D341Med (cell line): ENCODE measurements around the gene FLII.

ENCODE experiments used
- DNase-seq: peaks from one replicate; pipeline ENCODE4 v3.0.0; 2012; ENCODE audit warnings: low spot score

FLII gene

GRCh38 chr17:18260332-18261145 is 2.0 kb upstream of the FLII start, which contains the start of gene MIEF2:
Gene MIEF2 (plus strand): TSS chr17:18260662. CDS start chr17:18262721, 2,059 bp downstream.
- DNase-seq = peak; percentile 93

- DNase-seq = no peak
Measured at GRCh38 chr17:18259621-18260331, 1.2 kb upstream of the FLII start.

GRCh38 chr17:18257982-18258355 is 569 bp downstream of the FLII start:
- DNase-seq = peak; percentile 44

GRCh38 chr17:18257268-18257981 is 1.1 kb downstream of the FLII start:
- DNase-seq = no peak

- no peak for DNase-seq
Measured at GRCh38 chr17:18256776-18257175, 1.8 kb downstream of the FLII start.

GRCh38 chr17:18256351-18256750 is 2.2 kb downstream of the FLII start:
- DNase-seq = no peak

DNA sequence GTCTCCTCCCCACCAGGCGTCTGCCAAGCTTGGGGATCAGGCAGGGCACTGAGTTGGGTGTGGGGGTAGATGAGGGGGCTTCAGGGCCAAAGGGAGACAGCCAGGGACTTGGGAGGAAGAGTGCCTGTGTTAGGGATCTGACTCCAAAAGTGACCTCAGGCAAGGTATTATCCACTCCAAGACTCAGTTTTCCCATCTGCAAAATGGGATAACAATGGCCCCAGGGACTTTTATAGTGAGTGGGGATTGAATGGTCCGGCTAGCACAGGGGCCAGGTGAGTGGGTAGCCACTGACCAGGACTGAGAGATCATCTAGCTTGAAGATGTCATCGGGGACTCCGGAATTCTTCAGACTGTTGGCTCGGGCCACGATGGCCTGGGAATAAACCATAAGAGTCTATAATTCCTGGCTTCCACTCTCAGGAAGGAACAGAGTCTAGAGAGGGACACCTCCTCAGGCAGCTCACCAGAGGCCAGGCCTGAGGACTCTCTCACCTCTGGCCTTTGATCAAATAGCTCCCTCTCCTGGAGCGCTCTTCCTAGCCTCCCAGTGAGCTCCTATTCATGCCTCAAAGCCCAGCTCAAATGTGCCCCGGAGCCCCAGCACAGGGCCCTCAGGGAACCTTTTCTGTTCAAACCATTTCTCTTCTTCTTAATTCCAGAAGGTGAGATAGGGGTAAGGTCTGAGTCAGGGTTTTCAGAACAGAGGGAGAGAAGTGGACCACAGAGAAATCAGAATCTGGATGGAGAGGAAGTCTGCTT is 3.5 kb downstream of the FLII start:
- DNase-seq = no peak

- no peak for DNase-seq
Measured at GRCh38 chr17:18253947-18254821, 4.4 kb downstream of the FLII start.

- no peak for DNase-seq
Measured at GRCh38 chr17:18253187-18253884, 5.2 kb downstream of the FLII start.

- no peak for DNase-seq
Measured at GRCh38 chr17:18252160-18252559, 6.4 kb downstream of the FLII start.

- no peak for DNase-seq
Measured at GRCh38 chr17:18251204-18251603, 7.3 kb downstream of the FLII start.

GRCh38 chr17:18250708-18251107 is 7.8 kb downstream of the FLII start:
- no peak for DNase-seq

GRCh38 chr17:18250259-18250658 is 8.3 kb downstream of the FLII start:
- DNase-seq = no peak

DNA sequence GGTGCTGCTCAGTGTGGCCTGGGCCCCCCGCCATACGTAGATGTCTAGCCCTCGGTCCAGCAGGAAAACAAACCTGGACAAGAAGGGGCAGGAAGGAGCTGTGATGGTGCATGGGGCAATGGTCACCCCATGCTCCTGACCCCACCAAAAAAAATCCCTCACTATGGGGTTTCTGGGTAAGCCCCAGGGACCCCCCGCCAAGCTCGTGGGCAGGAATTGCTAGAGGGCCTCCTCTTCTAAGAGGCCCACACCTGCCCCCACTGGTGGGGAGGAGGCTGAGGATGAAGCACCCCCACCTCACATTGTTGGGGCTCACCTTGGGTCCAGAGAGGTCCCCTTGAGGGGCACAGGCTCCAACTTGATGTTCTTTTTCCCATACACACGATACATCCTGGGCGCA is 9.7 kb downstream of the FLII start:
- DNase-seq = no peak

GRCh38 chr17:18248300-18248731 is 10.2 kb downstream of the FLII start:
- peak; percentile 76 for DNase-seq

GRCh38 chr17:18247613-18248001 is 10.9 kb downstream of the FLII start:
- no peak for DNase-seq

- no peak for DNase-seq
Measured at GRCh38 chr17:18246880-18247612, 11.5 kb downstream of the FLII start.

DNA sequence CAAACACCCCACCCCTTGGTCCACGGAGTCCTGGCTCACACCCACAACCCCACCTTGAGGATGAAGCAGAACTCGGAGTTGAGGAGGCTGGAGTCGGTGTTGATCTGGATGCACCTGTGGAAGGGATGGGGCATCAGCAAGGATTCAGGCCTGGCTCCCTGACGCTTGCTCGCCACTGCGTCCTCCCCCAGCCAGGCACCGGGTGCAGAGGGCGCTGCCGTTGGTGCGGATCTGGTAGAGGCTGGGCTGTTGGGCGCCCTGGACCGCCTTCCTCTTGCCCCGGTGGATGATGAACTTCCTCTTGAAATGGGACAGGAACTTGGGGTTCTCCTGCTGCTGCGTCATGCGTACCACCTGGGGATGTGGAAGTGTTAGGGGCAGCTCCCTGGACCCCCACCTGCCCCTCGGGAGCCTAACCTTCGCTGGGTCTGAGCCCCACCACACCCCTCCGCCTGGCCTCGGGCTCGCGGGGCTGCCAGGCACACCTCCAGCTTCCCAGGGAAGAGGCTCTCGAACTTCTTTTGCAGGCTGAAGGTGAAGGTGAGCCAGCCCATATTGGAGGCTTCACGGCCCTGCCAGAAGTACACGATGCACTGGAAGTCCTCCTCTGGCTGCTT is 12.3 kb downstream of the FLII start:
- DNase-seq = no peak
